T-helper 1 cell (primary cell): ENCODE measurements around the gene SLC39A13.

Experiments used
- DNase-seq, 5 donors: peaks; one replicate each; pipeline ENCODE4 v3.0.0-alpha.2; 2012 to 2020

SLC39A13 gene

DNA sequence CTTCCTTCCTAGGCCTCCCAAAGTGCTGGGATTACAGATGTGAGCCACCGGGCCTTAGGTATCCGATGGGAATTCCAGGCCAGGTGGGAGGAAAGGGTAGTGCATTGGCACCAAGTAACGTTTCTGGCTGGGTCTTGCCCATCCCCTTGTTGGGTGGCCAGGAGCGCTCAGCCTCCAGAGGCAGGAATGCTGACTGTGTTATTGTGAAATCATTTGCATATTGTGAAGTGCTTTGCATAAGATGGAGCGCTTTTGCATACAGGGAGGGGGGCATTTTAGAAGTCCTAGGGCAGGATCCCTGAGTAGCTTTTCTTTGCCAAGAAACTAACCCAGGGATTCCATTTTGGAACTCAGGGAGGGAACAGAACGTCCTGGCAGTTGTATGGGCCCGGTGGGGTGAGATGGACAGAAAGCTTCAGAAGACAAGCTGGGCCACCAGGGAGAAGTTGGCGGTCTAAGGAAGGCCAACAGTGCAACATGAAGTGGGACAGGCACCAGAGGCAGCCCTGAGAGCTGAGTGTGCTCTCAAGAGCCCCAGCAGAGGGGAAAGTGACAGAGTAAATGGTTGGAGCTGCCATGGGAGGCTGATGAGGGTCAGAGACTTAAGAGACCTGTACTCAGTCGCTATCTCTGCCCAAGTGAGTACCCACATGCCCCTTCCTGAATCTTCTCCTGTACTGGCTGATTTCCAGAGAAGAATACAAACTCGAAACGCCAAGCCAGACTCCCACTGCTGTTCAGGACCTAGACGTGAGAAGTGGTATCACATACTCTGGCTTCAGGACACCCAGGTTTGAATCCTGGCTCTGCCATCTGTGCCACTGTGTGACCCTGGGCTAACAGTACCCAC lies 1.3 kb upstream of the SLC39A13 start:
- no peak for DNase-seq

GRCh38 chr11:47408598-47409439 lies 429 bp downstream of the SLC39A13 start:
- DNase-seq = no peak

GRCh38 chr11:47409440-47410369 lies 1.3 kb downstream of the SLC39A13 start:
- no peak for DNase-seq

DNA sequence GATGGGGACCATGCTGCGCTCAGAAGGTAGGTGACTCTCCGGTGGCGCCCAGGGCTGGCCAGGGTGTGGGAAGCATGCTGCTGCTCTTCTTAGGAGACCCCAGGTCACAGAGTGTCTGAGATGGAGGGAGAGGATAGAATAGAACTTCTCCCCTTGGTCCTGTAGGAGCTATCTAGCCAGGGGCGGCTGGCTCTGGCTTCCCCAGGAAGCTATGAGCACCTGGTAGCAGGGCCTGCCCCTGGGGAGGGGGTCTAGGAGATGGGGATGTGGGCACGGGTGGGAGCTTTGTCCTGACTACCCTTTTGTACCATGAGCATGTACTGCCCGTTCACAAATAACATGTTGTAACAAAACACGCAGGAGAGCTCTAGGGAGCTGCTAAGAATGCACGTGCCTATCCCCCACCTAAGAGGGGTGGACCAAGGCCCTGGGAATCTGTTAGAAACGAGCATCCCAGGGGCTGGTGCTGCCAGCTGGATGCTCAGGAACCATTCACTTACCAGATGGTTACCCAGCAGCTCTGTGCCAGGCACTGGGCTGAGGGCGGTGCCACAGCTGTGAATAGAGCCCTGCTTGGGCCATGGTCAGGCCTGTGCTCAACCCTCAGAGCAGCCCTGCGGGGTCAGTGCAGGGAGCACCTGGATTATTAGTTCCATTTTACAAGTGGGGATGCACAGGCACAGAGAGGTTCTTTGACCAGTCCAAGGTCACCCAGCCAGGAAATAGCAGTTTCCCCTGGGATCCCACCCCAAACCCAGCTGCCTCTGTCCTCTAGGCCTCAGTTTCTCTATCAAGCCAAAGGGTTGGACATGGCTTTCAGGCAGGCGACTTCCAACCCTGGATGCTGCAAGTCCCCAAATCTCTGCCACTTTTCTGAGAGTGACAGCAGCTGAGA lies 2.2 kb downstream of the SLC39A13 start:
- DNase-seq = no peak

GRCh38 chr11:47411884-47412746 lies 3.7 kb downstream of the SLC39A13 start:
- DNase-seq = peak in 4 of 5 donors; percentile 35 to 54 (median 40)

- DNase-seq = no peak
Measured at GRCh38 chr11:47413351-47413750, 5.0 kb downstream of the SLC39A13 start.

DNA sequence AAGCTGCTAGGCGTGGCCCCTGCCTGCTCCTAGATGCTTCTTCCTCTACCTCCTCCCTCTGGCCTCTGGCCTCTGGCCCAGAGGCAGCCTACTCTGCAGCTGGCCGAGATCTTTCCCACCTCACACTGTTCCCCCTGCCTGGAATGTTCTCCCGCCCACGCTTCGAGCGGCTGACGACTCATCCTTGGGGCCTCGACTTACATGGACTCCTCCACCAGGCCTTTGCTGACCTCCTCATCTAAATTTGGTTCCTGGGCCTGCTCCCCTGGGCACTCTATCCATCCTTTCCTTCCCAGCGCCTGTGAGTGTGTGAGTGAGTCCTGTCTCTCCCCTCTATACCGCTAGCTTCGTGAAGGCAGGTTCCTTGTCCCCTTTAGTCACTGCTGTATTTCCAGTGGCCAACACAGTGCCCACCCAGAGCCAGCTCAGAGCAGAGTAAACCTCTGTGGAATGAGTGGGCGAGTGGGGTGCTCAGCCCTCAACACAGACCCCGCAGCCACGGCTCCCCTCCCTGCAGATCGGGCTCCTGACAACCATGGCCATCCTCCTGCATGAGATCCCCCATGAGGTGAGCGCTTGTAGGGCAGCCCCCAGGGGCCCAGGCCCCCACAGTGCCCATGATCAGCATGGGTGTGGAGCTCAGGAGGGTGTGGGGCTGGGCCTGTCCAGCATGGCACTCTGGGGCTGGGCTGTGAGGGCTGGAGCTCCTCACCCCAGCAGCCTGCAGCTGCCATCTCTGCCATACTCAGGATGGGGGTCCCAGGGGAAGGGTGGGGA lies 5.7 kb downstream of the SLC39A13 start:
- DNase-seq = no peak

DNA sequence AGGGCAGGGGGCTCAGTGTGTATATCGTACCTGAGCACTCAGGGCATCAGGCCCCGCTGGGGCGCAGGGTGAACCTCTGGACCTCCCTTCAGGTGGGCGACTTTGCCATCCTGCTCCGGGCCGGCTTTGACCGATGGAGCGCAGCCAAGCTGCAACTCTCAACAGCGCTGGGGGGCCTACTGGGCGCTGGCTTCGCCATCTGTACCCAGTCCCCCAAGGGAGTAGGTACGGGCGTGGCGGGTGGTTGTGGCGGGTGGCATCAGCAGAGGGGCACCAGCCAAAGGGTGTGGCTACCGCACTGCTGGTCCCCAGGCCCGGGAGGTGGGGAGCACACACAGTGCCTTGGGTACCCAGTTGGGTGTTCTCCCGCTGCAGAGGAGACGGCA lies 6.3 kb downstream of the SLC39A13 start:
- no peak for DNase-seq

DNA sequence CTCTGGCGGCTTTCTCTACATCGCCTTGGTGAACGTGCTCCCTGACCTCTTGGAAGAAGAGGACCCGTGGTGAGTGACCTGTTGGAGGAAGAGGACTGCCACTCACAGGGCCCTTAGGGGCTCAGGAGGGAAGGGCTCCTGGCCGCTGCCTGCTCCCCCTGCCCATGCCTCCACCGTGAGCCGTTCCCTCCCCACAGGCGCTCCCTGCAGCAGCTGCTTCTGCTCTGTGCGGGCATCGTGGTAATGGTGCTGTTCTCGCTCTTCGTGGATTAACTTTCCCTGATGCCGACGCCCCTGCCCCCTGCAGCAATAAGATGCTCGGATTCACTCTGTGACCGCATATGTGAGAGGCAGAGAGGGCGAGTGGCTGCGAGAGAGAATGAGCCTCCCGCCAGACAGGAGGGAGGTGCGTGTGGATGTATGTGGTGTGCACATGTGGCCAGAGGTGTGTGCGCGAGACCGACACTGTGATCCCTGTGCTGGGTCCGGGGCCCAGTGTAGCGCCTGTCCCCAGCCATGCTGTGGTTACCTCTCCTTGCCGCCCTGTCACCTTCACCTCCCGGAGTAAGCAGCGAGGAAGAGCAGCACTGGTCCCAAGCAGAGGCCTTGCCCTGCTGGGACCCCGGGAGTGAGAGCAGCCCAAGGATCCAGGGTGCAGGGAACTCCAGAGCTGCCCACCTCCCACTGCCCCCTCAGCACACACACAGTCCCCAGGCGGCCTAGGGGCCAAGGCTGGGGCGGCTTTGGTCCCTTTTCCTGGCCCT lies 6.9 kb downstream of the SLC39A13 start:
- no peak for DNase-seq

GRCh38 chr11:47415949-47416472 lies 7.6 kb downstream of the SLC39A13 start:
- no peak for DNase-seq

GRCh38 chr11:47417712-47418111 lies 9.3 kb downstream of the SLC39A13 start:
- DNase-seq = no peak

- DNase-seq = no peak
Measured at GRCh38 chr11:47418454-47419259, 10.3 kb downstream of the SLC39A13 start.

DNA sequence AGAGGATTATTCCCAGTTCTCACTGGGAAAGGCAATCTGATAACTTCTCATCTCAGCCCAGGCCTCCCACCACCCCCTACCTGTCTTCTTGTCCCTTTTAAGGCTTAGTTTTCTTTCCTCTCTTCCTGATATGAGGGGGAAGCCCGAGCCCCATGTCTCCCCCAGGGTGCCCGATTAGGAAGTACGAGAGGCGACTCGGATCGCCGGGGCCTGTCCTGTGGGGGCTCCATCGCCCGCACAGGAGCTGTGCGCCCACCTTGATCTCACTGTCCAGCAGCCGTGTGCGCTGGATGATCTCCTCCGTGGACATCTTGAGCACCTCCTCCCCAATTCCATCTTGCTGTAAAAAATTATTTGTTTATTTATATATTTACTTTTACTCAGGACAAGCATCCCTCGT lies 17.2 kb downstream of the SLC39A13 start:
- no peak for DNase-seq

DNA sequence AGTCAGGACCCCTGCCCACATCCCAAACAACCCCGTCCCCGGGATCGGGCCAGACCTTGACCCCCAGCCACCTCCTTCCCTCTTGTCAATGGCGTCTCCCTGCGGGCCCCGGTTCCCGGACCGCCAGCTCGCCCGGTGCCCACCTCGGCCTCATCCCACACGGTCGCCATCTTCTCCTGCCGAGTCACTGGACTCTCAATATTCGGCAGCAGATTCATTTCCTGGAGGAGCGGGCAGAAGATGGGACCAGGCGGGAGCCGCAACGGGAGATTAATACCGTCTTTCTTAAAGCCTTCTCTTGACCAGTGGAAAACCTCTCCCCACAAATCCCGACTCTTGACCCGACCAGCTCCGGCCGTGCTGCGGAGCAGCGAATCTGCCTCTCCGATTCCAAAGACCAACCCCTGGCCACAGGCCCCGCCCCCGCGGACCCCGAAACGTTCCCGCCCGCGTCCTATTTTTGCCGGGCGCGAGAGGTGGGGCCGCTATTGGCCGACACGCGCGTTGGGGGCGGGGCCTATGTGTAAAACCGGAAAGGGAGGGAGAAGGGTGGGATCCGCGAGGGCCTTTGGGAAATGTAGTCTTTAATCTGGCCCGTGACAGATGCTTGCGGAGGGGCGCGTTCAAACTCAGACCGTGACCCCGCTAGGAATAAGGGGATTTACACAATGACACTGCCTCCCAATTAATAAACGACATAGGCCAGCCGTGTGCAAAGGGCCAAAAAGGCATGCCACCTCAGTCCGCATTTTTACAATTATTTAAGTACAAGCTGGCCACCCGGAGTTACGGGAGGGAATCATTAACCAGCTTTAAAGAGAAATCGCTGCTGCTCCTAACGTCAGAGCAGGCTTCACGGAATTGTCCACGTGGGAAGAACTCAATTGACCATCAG lies 17.9 kb downstream of the SLC39A13 start, which contains the start of gene PSMC3:
TSS of gene PSMC3 (minus strand) at position 378 of the 895 bp plus-strand sequence. CDS start at position 218, 160 bp downstream.
- peak; percentile 94 to 97 (median 96) for DNase-seq

- DNase-seq = no peak
Measured at GRCh38 chr11:47430524-47430923, 22.1 kb downstream of the SLC39A13 start.

GRCh38 chr11:47431356-47432083 lies 23.1 kb downstream of the SLC39A13 start:
- DNase-seq = no peak
